Inferior parietal cortex (tissue), 1 donor: ENCODE measurements around the gene UGT2B7.
"Not testable (repeated sequence)": the region's sequence is repeated elsewhere in the genome, so short reads cannot be mapped to it uniquely, and the experiment has no call there.

ENCODE experiments used
- DNase-seq: peaks from one replicate; pipeline ENCODE4 v3.0.0-alpha.2; 2016; ENCODE audit errors: extremely low spot score

UGT2B7 gene

DNA sequence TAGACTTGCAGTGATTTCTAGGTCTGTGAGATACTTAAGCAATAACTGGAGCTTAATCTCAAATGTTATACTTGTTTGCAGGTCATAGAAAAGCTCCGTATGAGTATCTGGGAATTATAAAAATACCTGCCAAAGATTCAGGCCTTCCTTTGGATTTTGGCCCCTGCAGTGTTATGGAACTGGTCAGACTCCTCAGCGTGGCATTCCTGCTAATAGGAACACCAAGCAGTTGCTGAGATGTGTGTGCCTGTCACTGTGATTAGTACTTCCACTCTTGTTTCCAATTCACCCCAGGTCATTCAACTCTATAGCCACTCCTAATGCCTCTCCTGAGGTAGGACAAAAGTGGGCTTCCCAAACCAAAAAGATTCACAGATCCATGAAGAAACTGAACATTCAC is 7.8 kb upstream of the UGT2B7 start:
- no peak for DNase-seq

- no peak for DNase-seq
Measured at GRCh38 chr4:69089388-69089787, 6.9 kb upstream of the UGT2B7 start.

- DNase-seq: no peak
Measured at GRCh38 chr4:69092190-69092589, 4.1 kb upstream of the UGT2B7 start.

DNA sequence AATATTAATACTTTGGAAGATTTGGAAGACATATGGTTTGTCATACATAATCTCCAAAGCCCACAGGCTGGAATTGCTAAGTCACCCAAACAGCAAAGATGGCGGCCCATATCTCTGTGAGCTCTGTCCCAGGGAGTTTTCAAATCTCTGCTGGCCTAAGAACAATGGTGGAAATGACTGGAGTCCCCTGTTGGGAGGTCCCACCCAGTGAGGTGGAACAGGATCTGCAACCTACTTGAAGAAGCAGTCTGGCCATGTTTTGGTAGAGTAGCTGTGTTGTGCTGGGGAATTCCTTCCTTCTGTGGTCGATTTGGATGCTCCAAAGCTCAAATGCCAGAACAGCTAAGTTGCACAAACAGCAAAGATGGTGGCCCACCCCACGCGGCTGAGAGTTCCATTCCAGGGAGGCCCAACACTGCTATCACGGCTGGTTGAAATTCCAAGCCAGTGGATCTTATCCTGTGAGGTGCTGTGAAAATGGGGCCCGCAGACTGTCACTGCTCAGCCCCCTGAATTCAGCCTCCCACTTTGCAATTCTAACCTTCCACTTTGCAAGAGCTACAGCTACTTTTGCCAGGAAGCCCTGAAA is 3.2 kb upstream of the UGT2B7 start:
- no peak for DNase-seq

- DNase-seq: no peak
Measured at GRCh38 chr4:69093681-69094080, 2.6 kb upstream of the UGT2B7 start.

DNA sequence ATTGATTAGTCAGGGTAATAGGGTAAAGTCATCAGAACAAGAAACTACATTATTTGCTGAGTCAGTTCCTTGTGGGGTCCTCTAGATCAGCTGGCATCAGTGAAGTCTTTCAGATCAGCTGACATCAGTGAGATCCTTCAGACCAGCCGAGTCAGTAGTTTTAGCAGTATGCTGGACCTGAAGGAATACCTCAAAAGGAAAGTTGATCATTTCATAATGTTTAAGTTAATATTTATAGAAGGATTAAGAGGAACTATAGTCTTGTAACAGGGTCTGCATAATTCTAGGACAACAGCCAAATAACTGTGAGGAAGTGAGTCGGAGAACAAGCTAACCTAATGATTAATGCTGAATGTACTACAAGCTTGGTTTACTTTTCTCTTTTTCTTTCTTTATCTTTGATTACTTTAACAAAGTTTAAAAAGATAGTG is 958 bp upstream of the UGT2B7 start:
- no peak for DNase-seq

DNA sequence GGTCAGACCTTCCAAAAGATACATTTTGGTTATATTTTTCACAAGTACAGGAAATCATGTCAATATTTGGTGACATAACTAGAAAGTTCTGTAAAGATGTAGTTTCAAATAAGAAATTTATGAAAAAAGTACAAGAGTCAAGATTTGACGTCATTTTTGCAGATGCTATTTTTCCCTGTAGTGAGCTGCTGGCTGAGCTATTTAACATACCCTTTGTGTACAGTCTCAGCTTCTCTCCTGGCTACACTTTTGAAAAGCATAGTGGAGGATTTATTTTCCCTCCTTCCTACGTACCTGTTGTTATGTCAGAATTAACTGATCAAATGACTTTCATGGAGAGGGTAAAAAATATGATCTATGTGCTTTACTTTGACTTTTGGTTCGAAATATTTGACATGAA is 536 bp downstream of the UGT2B7 start:
- no peak for DNase-seq

DNA sequence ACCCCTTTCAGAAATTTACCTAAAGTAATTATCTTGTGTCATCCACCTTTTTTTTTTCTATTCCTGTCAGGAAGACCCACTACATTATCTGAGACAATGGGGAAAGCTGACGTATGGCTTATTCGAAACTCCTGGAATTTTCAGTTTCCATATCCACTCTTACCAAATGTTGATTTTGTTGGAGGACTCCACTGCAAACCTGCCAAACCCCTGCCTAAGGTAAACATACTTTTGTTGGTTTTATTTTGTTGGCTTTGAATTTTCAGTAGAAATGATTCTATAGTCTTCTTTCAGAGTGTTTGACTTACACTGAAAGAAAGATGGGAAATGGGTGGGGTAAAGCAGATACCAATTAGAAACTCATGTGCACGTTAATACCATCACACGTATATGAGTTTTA is 2.2 kb downstream of the UGT2B7 start:
- DNase-seq: no peak

- DNase-seq: no peak
Measured at GRCh38 chr4:69099910-69100309, 3.6 kb downstream of the UGT2B7 start.

GRCh38 chr4:69102668-69103067 is 6.4 kb downstream of the UGT2B7 start:
- DNase-seq: not testable (repeated sequence)

- no peak for DNase-seq
Measured at GRCh38 chr4:69104719-69105275, 8.5 kb downstream of the UGT2B7 start.

DNA sequence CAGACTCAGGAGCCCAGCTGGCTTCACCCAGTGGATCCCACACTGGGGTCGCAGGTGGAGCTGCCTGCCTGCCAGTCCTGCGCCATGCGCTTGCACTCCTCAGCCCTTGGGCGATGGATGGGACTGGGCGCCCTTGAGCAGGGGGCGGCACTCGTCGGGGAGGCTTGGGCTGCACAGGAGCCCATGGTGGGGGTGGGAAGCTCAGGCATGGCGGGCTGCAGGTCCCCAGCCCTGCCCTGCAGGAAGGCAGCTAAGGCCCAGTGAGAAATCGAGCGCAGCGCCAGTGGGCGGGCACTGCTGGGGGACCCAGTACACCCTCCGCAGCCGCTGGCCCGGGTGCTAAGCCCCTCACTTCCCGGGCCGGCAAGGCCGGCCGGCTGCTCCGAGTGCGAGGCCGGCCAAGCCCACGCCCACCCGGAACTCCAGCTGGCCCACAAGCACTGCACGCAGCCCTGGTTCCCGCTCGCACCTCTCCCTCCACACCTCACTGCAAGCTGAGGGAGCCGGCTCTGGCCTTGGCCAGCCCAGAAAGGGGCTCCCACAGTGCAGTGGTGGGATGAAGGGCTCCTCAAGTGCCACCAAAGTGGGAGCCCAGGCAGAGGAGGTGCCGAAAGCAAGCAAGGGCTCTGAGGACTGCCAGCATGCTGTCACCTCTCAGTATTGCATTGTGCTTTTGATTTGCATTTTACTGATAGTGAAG is 19.0 kb downstream of the UGT2B7 start:
- DNase-seq: not testable (repeated sequence)

DNA sequence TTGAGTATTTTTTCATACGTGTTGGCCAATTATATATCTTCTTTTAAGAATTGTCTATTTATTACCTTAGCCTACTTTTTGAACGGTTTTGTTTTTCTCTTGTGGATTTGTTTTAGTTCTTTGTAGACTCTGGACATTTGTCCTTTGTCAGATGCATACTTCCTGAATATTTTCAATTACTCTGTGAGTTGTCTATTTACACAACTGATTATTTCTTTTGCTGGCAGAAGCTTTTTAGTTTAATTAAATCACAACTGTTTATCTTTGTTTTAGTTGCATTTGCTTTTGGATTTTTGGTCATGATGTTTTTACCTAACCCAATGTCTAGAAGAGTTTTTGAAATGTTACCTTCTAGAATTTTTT is 19.6 kb downstream of the UGT2B7 start:
- no peak for DNase-seq

GRCh38 chr4:69116645-69117321 is 20.5 kb downstream of the UGT2B7 start:
- DNase-seq: no peak

DNA sequence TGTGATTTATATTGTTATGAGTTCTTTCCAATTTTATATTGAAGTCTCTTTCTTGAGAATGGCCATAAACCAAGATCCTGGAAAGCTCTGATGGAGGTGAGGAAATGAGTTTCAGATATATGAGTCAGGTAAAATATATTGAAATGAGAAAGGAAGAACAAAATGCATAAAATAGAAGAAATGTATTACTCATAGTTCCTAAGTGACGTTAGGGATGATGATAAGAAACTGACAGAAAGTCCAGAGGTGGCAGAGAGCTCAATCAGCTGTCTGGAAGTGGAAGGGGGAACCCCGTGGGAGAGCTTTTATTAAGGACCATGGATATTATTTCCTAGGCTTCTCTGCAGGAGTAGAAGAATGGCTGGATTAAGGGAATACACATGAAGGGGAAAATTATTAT is 24.6 kb downstream of the UGT2B7 start:
- no peak for DNase-seq

DNA sequence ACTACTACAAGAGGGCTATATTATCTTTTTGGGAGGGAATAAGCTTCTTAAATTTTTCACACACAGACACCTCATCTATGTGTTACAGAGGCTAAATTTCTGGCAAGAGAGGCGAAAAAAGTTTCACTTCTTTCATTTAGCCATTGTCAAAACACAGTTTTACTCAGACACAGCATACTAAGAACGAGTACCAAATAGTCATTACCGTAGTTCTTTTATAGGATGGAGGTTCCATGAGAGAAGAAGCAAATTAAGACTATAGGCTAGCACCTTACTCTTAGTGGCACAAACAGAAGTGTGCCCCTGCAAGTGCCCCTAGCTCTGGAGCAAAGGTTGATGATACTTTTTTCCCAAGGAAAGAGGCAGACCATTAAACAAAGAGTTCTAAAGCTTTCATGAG is 26.2 kb downstream of the UGT2B7 start:
- DNase-seq: no peak

DNA sequence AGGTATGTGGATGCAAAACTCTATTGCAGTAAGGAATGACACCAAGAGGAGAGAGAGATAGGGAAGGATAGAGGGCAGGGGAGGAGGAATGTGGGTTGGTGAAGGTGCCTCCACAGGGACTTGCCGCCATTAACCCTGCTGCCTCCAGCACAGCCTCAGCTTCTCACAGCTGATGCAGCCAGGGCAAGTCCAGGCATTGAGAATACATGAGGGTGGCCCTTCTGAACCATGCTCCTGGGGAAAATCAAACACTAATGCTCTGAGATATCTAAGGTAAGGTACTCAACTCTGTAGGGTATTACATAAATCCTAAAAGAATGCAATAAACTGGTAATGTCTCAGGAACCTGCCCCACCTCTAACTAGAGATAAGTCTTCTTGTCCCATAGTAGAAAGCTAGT is 28.7 kb downstream of the UGT2B7 start:
- DNase-seq: no peak

GRCh38 chr4:69126024-69126423 is 29.8 kb downstream of the UGT2B7 start:
- no peak for DNase-seq

GRCh38 chr4:69133993-69134392 is 37.7 kb downstream of the UGT2B7 start:
- no peak for DNase-seq

DNA sequence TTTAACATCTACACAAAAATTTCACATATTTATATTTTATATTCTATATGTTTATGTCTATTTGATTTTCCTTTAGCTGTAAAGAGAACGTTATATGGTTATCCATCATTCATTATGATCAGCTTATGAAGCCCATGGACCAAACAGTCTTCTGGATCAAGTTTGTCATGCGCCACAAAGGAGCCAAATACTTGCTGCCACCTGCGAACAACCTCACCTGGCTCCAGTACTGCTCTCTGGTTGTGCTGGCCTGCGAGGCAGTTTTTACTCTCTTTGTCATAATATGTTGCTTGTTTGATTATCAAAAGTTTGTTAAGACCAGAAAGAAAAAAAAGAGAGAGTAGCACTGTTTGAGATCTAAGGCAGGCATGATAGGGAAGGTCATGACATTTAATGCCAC is 38.2 kb downstream of the UGT2B7 start:
- no peak for DNase-seq

DNA sequence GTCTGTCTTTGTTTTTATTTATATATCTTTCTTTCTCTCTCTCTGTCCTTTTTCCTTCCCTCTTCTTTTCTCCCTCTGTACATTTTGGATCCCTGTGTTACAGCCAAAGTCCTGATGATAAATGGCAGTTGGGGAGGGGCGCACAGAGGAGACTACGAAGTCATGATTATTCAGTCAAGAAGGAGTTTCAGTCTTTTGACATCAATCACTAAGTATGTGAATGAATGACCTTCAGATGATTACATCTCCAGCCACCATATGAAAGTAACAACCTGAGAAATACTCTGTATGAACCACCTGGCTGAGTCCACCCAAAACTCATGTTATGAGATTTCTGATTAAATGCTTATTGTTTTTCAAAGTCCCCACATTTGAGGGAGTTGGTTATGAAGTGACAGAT is 45.0 kb downstream of the UGT2B7 start:
- DNase-seq: no peak

DNA sequence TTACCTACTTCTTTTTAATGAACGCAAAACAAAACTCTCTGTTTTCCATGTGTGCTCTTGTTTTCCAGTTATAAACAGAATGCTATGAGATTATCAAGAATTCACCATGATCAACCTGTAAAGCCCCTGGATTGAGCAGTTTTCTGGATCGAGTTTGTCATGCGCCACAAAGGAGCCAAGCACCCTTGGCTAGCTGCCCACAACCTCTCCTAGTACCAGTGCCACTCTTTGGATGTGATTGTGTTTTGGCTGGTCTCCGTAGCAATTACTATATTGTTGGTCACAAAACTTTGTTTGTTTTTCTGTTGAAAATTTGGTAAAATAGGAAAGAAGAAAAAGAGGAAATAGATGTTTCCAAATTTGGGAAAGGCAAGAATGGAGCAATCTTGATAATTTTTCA is 51.1 kb downstream of the UGT2B7 start:
- no peak for DNase-seq

- no peak for DNase-seq
Measured at GRCh38 chr4:69154021-69154420, 57.7 kb downstream of the UGT2B7 start.
